Activated gamma-delta T cell treated with Interleukin-2 at 50 U/mL for 16 hours (primary cell): ENCODE measurements around the gene LAMA2.

ENCODE experiments used
- DNase-seq: peaks from one replicate; pipeline ENCODE4 v3.0.0-alpha.2; 2020

LAMA2 gene

GRCh38 chr6:129546702-129547101 lies 663.8 kb downstream of the LAMA2 start:
- DNase-seq, result no peak

GRCh38 chr6:129551486-129551885 lies 668.5 kb downstream of the LAMA2 start:
- no peak for DNase-seq

GRCh38 chr6:129552413-129552812 lies 669.5 kb downstream of the LAMA2 start:
- no peak for DNase-seq

GRCh38 chr6:129555206-129555832 lies 672.4 kb downstream of the LAMA2 start:
- DNase-seq, result no peak

- no peak for DNase-seq
Observed at GRCh38 chr6:129558248-129558647, 675.3 kb downstream of the LAMA2 start.

GRCh38 chr6:129565366-129565765 lies 682.4 kb downstream of the LAMA2 start:
- DNase-seq, result no peak

GRCh38 chr6:129565811-129566210 lies 682.9 kb downstream of the LAMA2 start:
- no peak for DNase-seq
